PFSK-1 (cell line): Measurements from ENCODE around the gene ARHGAP42.

ENCODE experiments used
- POLR2AphosphoS5 ChIP-seq: IDR thresholded peaks from 2 replicates; pipeline ENCODE4 v1.6.1; 2012; ENCODE audit warnings: low read depth, mild to moderate bottlenecking, control low read depth, low read length, moderate library complexity
- REST ChIP-seq, 2 experiments: IDR thresholded peaks; 2 replicates each; pipeline versions ENCODE4 v1.6.1 to v1.8.0; 2011 to 2012; ENCODE audit warnings: low read depth in 2 of 2, low read length in 2 of 2, control low read depth in 1 of 2, inconsistent platforms in 1 of 2, mild to moderate bottlenecking in 1 of 2, moderate library complexity in 1 of 2; ENCODE audit not compliant: insufficient read depth in 1 of 2
- SIN3A ChIP-seq: IDR thresholded peaks from 2 replicates; pipeline ENCODE4 v1.6.1; 2012; ENCODE audit warnings: mild to moderate bottlenecking, low read length, moderate library complexity, borderline replicate concordance; ENCODE audit not compliant: insufficient read depth
- TAF1 ChIP-seq: IDR thresholded peaks from 2 replicates; pipeline ENCODE4 v1.6.1; 2012; ENCODE audit warnings: low read length, control low read depth, borderline replicate concordance; ENCODE audit not compliant: insufficient read depth

GRCh38 chr11:100990931-100991330, 303.8 kb downstream of the ARHGAP42 start:
- TF ChIP-seq POLR2AphosphoS5 (no peak), TAF1 (no peak), SIN3A (no peak), REST (IDR thresholded peaks at IDR 0.05; ENCODE audit: insufficient read depth in 1 of 2, low read depth in 2 of 2, low read length in 2 of 2) (no peak)
